SK-N-MC (cell line): Measurements from ENCODE around the gene RYR2.
"Not testable (repeated sequence)": the region's sequence is repeated elsewhere in the genome, so short reads cannot be mapped to it uniquely, and the experiment has no call there.

Experiments
- EZH2 ChIP-seq: fragments of 200-600 bp; sonication (generic); IDR thresholded peaks from one replicate; pipeline ENCODE4 v1.6.1; 2017; ENCODE audit warnings: antibody characterized with exemption
- FOXP2 ChIP-seq: optimal IDR thresholded peaks from 2 replicates; pipeline ENCODE3; 2011; ENCODE audit warnings: mild to moderate bottlenecking, moderate library complexity; ENCODE audit not compliant: insufficient read depth; ENCODE audit errors: extremely low read length, control extremely low read depth
- POLR2AphosphoS5 ChIP-seq: IDR thresholded peaks from 2 replicates; pipeline ENCODE4 v1.6.1; 2012; ENCODE audit warnings: mild to moderate bottlenecking, low read depth, low read length, borderline replicate concordance

- not testable (repeated sequence) for TF ChIP-seq EZH2, POLR2AphosphoS5, FOXP2
Measured at GRCh38 chr1:237277994-237278393, 236.0 kb downstream of the RYR2 start.
